CD14-positive monocyte (primary cell): Measurements from ENCODE around the gene VAV2. TPM values are rescaled to one million over a fixed set of nuclear protein-coding genes. Genes with fewer than 3 reads are reported as not detected.

Experiments
- DNase-seq, 3 donors: peaks; one replicate each; pipeline ENCODE4 v3.0.0-alpha.2; 2011 to 2022
- H2AFZ ChIP-seq: 2 replicates; pipeline ENCODE4 v1.6.0; 2012; ENCODE audit warnings: mild to moderate bottlenecking, low read depth, low read length, inconsistent platforms; ENCODE audit not compliant: insufficient read depth, poor library complexity, severe bottlenecking
- H3K27ac ChIP-seq, 2 donors: 1 replicate in 1 of 2; 2 replicates in 1 of 2; pipeline ENCODE4 v1.5.1; 2012 to 2013; ENCODE audit warnings: low read length in 2 of 2, control low read depth in 1 of 2, inconsistent platforms in 1 of 2, low read depth in 1 of 2, mild to moderate bottlenecking in 1 of 2
- H3K27me3 ChIP-seq, 2 donors: one replicate each; pipeline versions ENCODE4 v1.6.0 to v1.6.1; 2011 to 2013; ENCODE audit warnings: low read length in 2 of 2; ENCODE audit not compliant: control insufficient read depth in 2 of 2, insufficient read depth in 2 of 2
- H3K36me3 ChIP-seq, 2 donors: replicated peaks in 1 of 2; 1 replicate in 1 of 2; 2 replicates in 1 of 2; pipeline versions ENCODE4 v1.5.1 to v1.6.1; 2012 to 2013; ENCODE audit warnings: low read length in 2 of 2, control low read depth in 1 of 2, inconsistent platforms in 1 of 2, mild to moderate bottlenecking in 1 of 2; ENCODE audit not compliant: insufficient read depth in 2 of 2, control insufficient read depth in 1 of 2
- H3K4me1 ChIP-seq, 2 donors: 1 replicate in 1 of 2; 2 replicates in 1 of 2; pipeline versions ENCODE4 v1.5.1 to v1.6.1; 2012 to 2013; ENCODE audit warnings: low read length in 2 of 2, control low read depth in 1 of 2, inconsistent platforms in 1 of 2, mild to moderate bottlenecking in 1 of 2, moderate library complexity in 1 of 2; ENCODE audit not compliant: insufficient read depth in 2 of 2, control insufficient read depth in 1 of 2
- H3K4me2 ChIP-seq: replicated peaks from 2 replicates; pipeline ENCODE3; 2012; ENCODE audit warnings: low read length, moderate library complexity, mild to moderate bottlenecking; ENCODE audit not compliant: poor library complexity, severe bottlenecking; ENCODE audit errors: extremely low read depth
- H3K4me3 ChIP-seq, 3 experiments: fragments of 200-600 bp in 1 of 3; sonication (generic) in 1 of 3; replicated peaks in 1 of 3; 1 replicate in 2 of 3; 2 replicates in 1 of 3; pipeline ENCODE4 v1.5.1; 2011 to 2013; ENCODE audit warnings: low read length in 3 of 3, mild to moderate bottlenecking in 3 of 3, control low read depth in 2 of 3, low read depth in 2 of 3, inconsistent platforms in 1 of 3, moderate library complexity in 1 of 3
- H3K79me2 ChIP-seq: 2 replicates; pipeline ENCODE4 v1.6.0; 2012; ENCODE audit warnings: mild to moderate bottlenecking, control low read depth, inconsistent platforms, low read length, moderate library complexity; ENCODE audit not compliant: insufficient read depth
- H3K9ac ChIP-seq: 2 replicates; pipeline ENCODE4 v1.6.0; 2017; ENCODE audit warnings: low read length, mild to moderate bottlenecking; ENCODE audit not compliant: insufficient read depth, poor library complexity, severe bottlenecking
- H3K9me3 ChIP-seq, 2 donors: replicated peaks in 1 of 2; 1 replicate in 1 of 2; 2 replicates in 1 of 2; pipeline versions ENCODE4 v1.5.1 to v1.6.1; 2012 to 2013; ENCODE audit warnings: low read length in 2 of 2, control low read depth in 1 of 2; ENCODE audit not compliant: control insufficient read depth in 1 of 2, insufficient read depth in 1 of 2
- H4K20me1 ChIP-seq: 2 replicates; pipeline ENCODE4 v1.6.0; 2012; ENCODE audit warnings: mild to moderate bottlenecking, low read length, control low read depth, moderate library complexity; ENCODE audit not compliant: insufficient read depth
- H3K27ac Mint-ChIP-seq, 7 donors: one replicate each; pipeline ENCODE4 v1.8.0; 2020; ENCODE audit warnings: mild to moderate bottlenecking in 7 of 7, mixed read lengths in 7 of 7, moderate library complexity in 6 of 7, inconsistent platforms in 2 of 7
- H3K27me3 Mint-ChIP-seq, 3 donors: one replicate each; pipeline ENCODE4 v1.8.0; 2021 to 2022; ENCODE audit warnings: low read depth in 3 of 3, mild to moderate bottlenecking in 3 of 3, mixed read lengths in 3 of 3, moderate library complexity in 3 of 3, inconsistent platforms in 1 of 3
- H3K36me3 Mint-ChIP-seq, 2 donors: one replicate each; pipeline ENCODE4 v1.8.0; 2020; ENCODE audit warnings: mixed read lengths in 2 of 2, inconsistent platforms in 1 of 2, mild to moderate bottlenecking in 1 of 2
- H3K4me1 Mint-ChIP-seq: one replicate; pipeline ENCODE4 v1.8.0; 2020; ENCODE audit warnings: mild to moderate bottlenecking, mixed read lengths
- H3K4me3 Mint-ChIP-seq, 2 donors: one replicate each; pipeline ENCODE4 v1.8.0; 2020; ENCODE audit warnings: mild to moderate bottlenecking in 2 of 2, mixed read lengths in 2 of 2, moderate library complexity in 1 of 2
- H3K9me3 Mint-ChIP-seq, 7 donors: one replicate each; pipeline ENCODE4 v1.8.0; 2020 to 2022; ENCODE audit warnings: mixed read lengths in 7 of 7, mild to moderate bottlenecking in 6 of 7, moderate library complexity in 6 of 7, inconsistent platforms in 2 of 7
- CTCF ChIP-seq: fragments of 200-600 bp; IDR thresholded peaks from one replicate; pipeline ENCODE4 v1.8.0; 2022; ENCODE audit warnings: antibody characterized with exemption, mild to moderate bottlenecking
- WGBS: methylation state at CpG from one replicate; pipeline ENCODE4 v1.1.5; 2013; ENCODE audit warnings: missing lambda C conversion rate; ENCODE audit not compliant: insufficient coverage; 5-methylcytosine and 5-hydroxymethylcytosine counted together
- intact Hi-C, 2 donors: fragments of 100-400 bp; cut with micrococcal nuclease; formaldehyde crosslinking; loops; one replicate each; pipeline versions ENCODE4 v1.15.0 to v1.15.1; 2023
- polyA plus RNA-seq, 3 donors: library from polyadenylated mRNA; depleted of rRNA in 1 of 3; unstranded in 2 of 3; stranded (reverse) in 1 of 3; fragments of 300-500 nt in 2 of 3; fragments of >200 nt in 1 of 3; fragmentation: Illumina TruSeq in 2 of 3; gene quantifications; 1 replicate in 2 of 3; 2 replicates in 1 of 3; pipeline ENCODE4 v1.2.3, GENCODE V29; 2012 to 2021

The VAV2 gene
- polyA plus RNA-seq, 3 donors = 2.3 to 13.6 (median 2.3) TPM

- Histone ChIP-seq H3K4me2 (no peak overlapping the region), H3K27ac (no peak overlapping the region), H3K36me3 (peaks cover 11 to 26% of the 10 kb centered on the region in 2 donors), H3K9ac (no peak overlapping the region), H4K20me1 (peaks cover 65% of the 10 kb centered on the region), H3K4me3 (no peak overlapping the region), H3K4me1 (no peaks in the 10 kb centered on the region), H2AFZ (no peak overlapping the region), H3K79me2 (no peaks in the 10 kb centered on the region), H3K9me3 (no peaks in the 10 kb centered on the region), H3K27me3 (no peaks in the 10 kb centered on the region)
- H3K36me3 Mint-ChIP-seq = peaks cover 30 to 35% of the 10 kb centered on the region in 2 donors
- H3K27ac Mint-ChIP-seq = peak overlapping the region in 1 of 7 donors; percentile 38
- intact Hi-C loops = no loop called here
- H3K4me1 Mint-ChIP-seq = peaks cover 9% of the 10 kb centered on the region
- no peaks in the 10 kb centered on the region for H3K27me3 Mint-ChIP-seq
- no peak overlapping the region for H3K4me3 Mint-ChIP-seq
- DNase-seq = no peak
- H3K9me3 Mint-ChIP-seq = peaks cover 0 to 8% (median 2%) of the 10 kb centered on the region in 7 donors
- no peak for TF ChIP-seq CTCF
- WGBS = 100% methylated on average over 12 of the region's 19 CpGs
Observed at GRCh38 chr9:133934482-133935232, 57.5 kb downstream of the VAV2 start.

GRCh38 chr9:133933426-133934026, 58.6 kb downstream of the VAV2 start:
- no peak for DNase-seq
- Histone ChIP-seq H3K9ac (no peak overlapping the region), H3K4me3 (no peak overlapping the region), H3K79me2 (no peaks in the 10 kb centered on the region), H4K20me1 (peaks cover 67% of the 10 kb centered on the region), H3K36me3 (peaks cover 9 to 21% of the 10 kb centered on the region in 2 donors), H3K4me2 (no peak overlapping the region), H3K9me3 (no peaks in the 10 kb centered on the region), H3K27me3 (no peaks in the 10 kb centered on the region), H3K4me1 (no peaks in the 10 kb centered on the region), H2AFZ (no peak overlapping the region), H3K27ac (no peak overlapping the region)
- Mint-ChIP-seq H3K27ac (no peak overlapping the region), H3K4me3 (no peak overlapping the region), H3K4me1 (no peaks in the 10 kb centered on the region), H3K36me3 (peaks cover 26 to 35% of the 10 kb centered on the region in 2 donors), H3K27me3 (no peaks in the 10 kb centered on the region), H3K9me3 (peaks cover 0 to 8% (median 2%) of the 10 kb centered on the region in 7 donors)
- WGBS = 83% methylated on average over 6 of the region's 6 CpGs
- no peak for TF ChIP-seq CTCF
- intact Hi-C loops = no loop called here
